ENCODE data around the gene SYNJ2. TPM values are rescaled to one million over a fixed set of nuclear protein-coding genes. Genes with fewer than 3 reads are reported as not detected.

Gene SYNJ2
- polyA plus RNA-seq, 1 experiment, result 40.8 TPM

DNA sequence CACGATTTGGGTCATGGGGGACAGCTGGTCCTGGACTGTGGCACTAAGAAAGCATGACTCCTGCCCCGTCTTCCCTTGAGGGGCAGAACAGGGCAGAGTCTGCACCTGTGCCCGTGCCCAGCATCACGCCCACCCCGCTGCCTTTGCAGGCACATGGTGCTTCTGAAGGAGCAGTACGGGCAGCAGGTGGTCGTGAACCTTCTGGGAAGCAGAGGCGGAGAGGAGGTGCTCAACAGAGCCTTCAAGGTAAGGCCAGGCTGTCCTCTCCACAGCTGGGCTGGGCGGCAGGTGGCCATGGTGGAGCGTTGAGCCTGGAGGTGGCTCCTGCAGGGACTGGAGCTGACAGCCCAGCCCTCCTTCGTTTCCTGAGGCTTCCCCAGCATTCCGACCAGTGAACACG is 77.4 kb downstream of the SYNJ2 start:
- no peak for DNase-seq (ENCODE audit: low read depth, low spot score)
- CTCF ChIA-PET, result interaction anchor here (1.2 to 10.1 kb wide), 2 partner anchors 12 to 24 kb away, joined by 3 to 62 read pairs; no protein-coding TSS in a partner anchor

GRCh38 chr6:158060455-158061360 is 79.0 kb downstream of the SYNJ2 start:
- Histone ChIP-seq H3K27me3 (ENCODE audit: control insufficient read depth, insufficient read depth, low read length) (no peaks in the 10 kb centered on the region), H3K9me3 (ENCODE audit: control insufficient read depth, insufficient read depth, low read length) (peaks cover 5% of the 10 kb centered on the region; the same call in 1 of the 2 replicates), H3K27ac (ENCODE audit: low read depth, low read length) (peak overlapping the region; percentile 83), H3K4me3 (ENCODE audit: low read depth, low read length) (no peak overlapping the region)
- DNase-seq (ENCODE audit: low read depth, low spot score), result peak; percentile 59
- TF ChIP-seq, protein P1, sequence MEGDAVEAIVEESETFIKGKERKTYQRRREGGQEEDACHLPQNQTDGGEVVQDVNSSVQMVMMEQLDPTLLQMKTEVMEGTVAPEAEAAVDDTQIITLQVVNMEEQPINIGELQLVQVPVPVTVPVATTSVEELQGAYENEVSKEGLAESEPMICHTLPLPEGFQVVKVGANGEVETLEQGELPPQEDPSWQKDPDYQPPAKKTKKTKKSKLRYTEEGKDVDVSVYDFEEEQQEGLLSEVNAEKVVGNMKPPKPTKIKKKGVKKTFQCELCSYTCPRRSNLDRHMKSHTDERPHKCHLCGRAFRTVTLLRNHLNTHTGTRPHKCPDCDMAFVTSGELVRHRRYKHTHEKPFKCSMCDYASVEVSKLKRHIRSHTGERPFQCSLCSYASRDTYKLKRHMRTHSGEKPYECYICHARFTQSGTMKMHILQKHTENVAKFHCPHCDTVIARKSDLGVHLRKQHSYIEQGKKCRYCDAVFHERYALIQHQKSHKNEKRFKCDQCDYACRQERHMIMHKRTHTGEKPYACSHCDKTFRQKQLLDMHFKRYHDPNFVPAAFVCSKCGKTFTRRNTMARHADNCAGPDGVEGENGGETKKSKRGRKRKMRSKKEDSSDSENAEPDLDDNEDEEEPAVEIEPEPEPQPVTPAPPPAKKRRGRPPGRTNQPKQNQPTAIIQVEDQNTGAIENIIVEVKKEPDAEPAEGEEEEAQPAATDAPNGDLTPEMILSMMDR (IDR thresholded peaks at IDR 0.05; ENCODE audit: low read depth, low read length), result no peak
- CTCF ChIA-PET, result interaction anchor here (0.6 to 10.1 kb wide), 3 partner anchors 11 to 157 kb away, joined by 3 to 62 read pairs (median 4); partner anchors contain the start of gene SYNJ2
- POLR2A ChIA-PET, result interaction anchor here (0.8 to 2.8 kb wide), 6 partner anchors 9 to 300 kb away, joined by 3 to 9 read pairs (median 3); no protein-coding TSS in a partner anchor

More for the DNA sequence above, 77.4 kb downstream of the SYNJ2 start:
- H3K9me3 ChIP-seq (ENCODE audit: control insufficient read depth, insufficient read depth, low read length), result peaks cover 5% of the 10 kb centered on the region; the same call in 1 of the 2 replicates
- TF ChIP-seq, protein P1 (IDR thresholded peaks at IDR 0.05; ENCODE audit: low read depth, low read length), result no peak
- POLR2A ChIA-PET, result interaction anchor here (0.7 to 2.8 kb wide), 3 partner anchors 10 to 45 kb away, joined by 5 to 9 read pairs (median 7); no protein-coding TSS in a partner anchor
- H3K27ac ChIP-seq (ENCODE audit: low read depth, low read length), result no peak overlapping the region
- no peak overlapping the region for H3K4me3 ChIP-seq (ENCODE audit: low read depth, low read length)
- no peaks in the 10 kb centered on the region for H3K27me3 ChIP-seq (ENCODE audit: control insufficient read depth, insufficient read depth, low read length)

GRCh38 chr6:158061361-158061708 is 79.7 kb downstream of the SYNJ2 start:
- no peak for DNase-seq (ENCODE audit: low read depth, low spot score)
- POLR2A ChIA-PET, result interaction anchor here (1.0 to 2.8 kb wide), 3 partner anchors 11 to 300 kb away, joined by 3 to 9 read pairs (median 3); no protein-coding TSS in a partner anchor
- TF ChIP-seq, protein P1 (IDR thresholded peaks at IDR 0.05; ENCODE audit: low read depth, low read length), result no peak
- H3K27me3 ChIP-seq (ENCODE audit: control insufficient read depth, insufficient read depth, low read length), result no peaks in the 10 kb centered on the region
- CTCF ChIA-PET, result interaction anchor here (0.6 to 10.1 kb wide), 4 partner anchors 10 to 157 kb away, joined by 3 to 62 read pairs (median 4); partner anchors contain the start of gene SYNJ2
- H3K4me3 ChIP-seq (ENCODE audit: low read depth, low read length), result no peak overlapping the region
- peak overlapping the region; percentile 83 for H3K27ac ChIP-seq (ENCODE audit: low read depth, low read length)
- H3K9me3 ChIP-seq (ENCODE audit: control insufficient read depth, insufficient read depth, low read length), result peaks cover 5% of the 10 kb centered on the region; the same call in 1 of the 2 replicates

- Histone ChIP-seq H3K9me3 (ENCODE audit: control insufficient read depth, insufficient read depth, low read length) (peaks cover 5% of the 10 kb centered on the region; the same call in 1 of the 2 replicates), H3K27ac (ENCODE audit: low read depth, low read length) (peak overlapping the region; percentile 21), H3K27me3 (ENCODE audit: control insufficient read depth, insufficient read depth, low read length) (no peaks in the 10 kb centered on the region), H3K4me3 (ENCODE audit: low read depth, low read length) (no peak overlapping the region)
- ChIA-PET POLR2A (interaction anchor here (1.3 to 2.8 kb wide), 2 partner anchors 11 to 21 kb away, joined by 3 to 9 read pairs; no protein-coding TSS in a partner anchor), CTCF (interaction anchor here (0.6 to 10.1 kb wide), 4 partner anchors 10 to 158 kb away, joined by 3 to 62 read pairs (median 4); partner anchors contain the start of gene SYNJ2)
- no peak for DNase-seq (ENCODE audit: low read depth, low spot score)
- TF ChIP-seq, protein P1 (IDR thresholded peaks at IDR 0.05; ENCODE audit: low read depth, low read length), result no peak
Measured at GRCh38 chr6:158061709-158062461, 80.2 kb downstream of the SYNJ2 start.

Measured in AG04450 (cell line).